HEK293 (cell line): Measurements from ENCODE around the gene MSI2.

Experiments
- CTCF ChIA-PET: fragments of 350-600 bp; formaldehyde crosslinking; extraction: SDS; loops from one replicate; lab custom pipeline; 2021; ENCODE audit warnings: antibody characterized with exemption; lab: Yijun Ruan, JAX
- POLR2A ChIA-PET: fragments of 300-600 bp; formaldehyde crosslinking; extraction: SDS; loops from one replicate; lab custom pipeline; 2020; ENCODE audit warnings: antibody characterized with exemption, inconsistent platforms; lab: Yijun Ruan, JAX
- H3K27ac ChIP-seq: fragments of 200-500 bp; sonication (Bioruptor generic); 2 replicates; pipeline ENCODE4 v1.5.1; 2014; ENCODE audit warnings: low read depth, low read length, control low read depth, inconsistent platforms; ENCODE audit errors: extremely low read depth
- H3K36me3 ChIP-seq, 2 experiments: fragments of 200-500 bp in 1 of 2; sonication (Bioruptor generic) in 1 of 2; 1 replicate in 1 of 2; 2 replicates in 1 of 2; pipeline ENCODE4 v1.5.1; 2014 to 2017; ENCODE audit warnings: inconsistent platforms in 2 of 2, low read length in 2 of 2; ENCODE audit not compliant: control insufficient read depth in 2 of 2, insufficient read depth in 1 of 2
- H3K4me1 ChIP-seq: fragments of 200-500 bp; sonication (Bioruptor generic); 2 replicates; pipeline ENCODE4 v1.5.1; 2014; ENCODE audit warnings: mild to moderate bottlenecking, low read length, inconsistent platforms; ENCODE audit not compliant: control insufficient read depth, insufficient read depth
- H3K4me3 ChIP-seq: 2 replicates; pipeline ENCODE4 v1.5.1; 2011; ENCODE audit warnings: low read depth, mild to moderate bottlenecking, control low read depth, low read length, moderate library complexity
- H3K9me3 ChIP-seq: fragments of 200-500 bp; sonication (Bioruptor generic); 2 replicates; pipeline ENCODE4 v1.5.1; 2014; ENCODE audit warnings: low read depth, low read length, inconsistent platforms; ENCODE audit not compliant: control insufficient read depth, insufficient read depth
- BCL11A ChIP-seq: fragments of 450-650 bp; formaldehyde crosslinking; IDR thresholded peaks from 2 replicates; pipeline ENCODE4 v1.5.1; 2016; ENCODE audit warnings: low read depth, missing biosample characterization, missing genetic modification characterization
- GLIS2 ChIP-seq: fragments of 450-650 bp; formaldehyde crosslinking; IDR thresholded peaks from 2 replicates; pipeline ENCODE4 v1.5.1; 2016; ENCODE audit warnings: missing biosample characterization, missing genetic modification characterization
- RBAK ChIP-seq: fragments of 450-650 bp; formaldehyde crosslinking; IDR thresholded peaks from 2 replicates; pipeline ENCODE4 v1.5.1; 2016; ENCODE audit warnings: missing biosample characterization, missing genetic modification characterization
- YY2 ChIP-seq: fragments of 450-650 bp; formaldehyde crosslinking; IDR thresholded peaks from 2 replicates; pipeline ENCODE4 v1.5.1; 2016; ENCODE audit warnings: missing biosample characterization, missing genetic modification characterization
- ZBTB8A ChIP-seq: fragments of 450-650 bp; formaldehyde crosslinking; IDR thresholded peaks from 2 replicates; pipeline ENCODE4 v1.5.1; 2016; ENCODE audit warnings: missing biosample characterization, missing genetic modification characterization
- ZFHX2 ChIP-seq: fragments of 450-650 bp; formaldehyde crosslinking; conservative IDR thresholded peaks from 2 replicates; pipeline ENCODE4 v1.5.1; 2016; ENCODE audit warnings: missing biosample characterization, missing genetic modification characterization
- ZNF155 ChIP-seq: fragments of 450-650 bp; formaldehyde crosslinking; IDR thresholded peaks from 2 replicates; pipeline ENCODE4 v1.5.1; 2016; ENCODE audit warnings: missing biosample characterization, missing genetic modification characterization
- ZNF157 ChIP-seq: fragments of 450-650 bp; formaldehyde crosslinking; IDR thresholded peaks from 2 replicates; pipeline ENCODE4 v1.5.1; 2016; ENCODE audit warnings: missing biosample characterization, missing genetic modification characterization
- ZNF175 ChIP-seq: fragments of 450-650 bp; formaldehyde crosslinking; IDR thresholded peaks from 2 replicates; pipeline ENCODE4 v1.5.1; 2016; ENCODE audit warnings: missing biosample characterization, missing genetic modification characterization
- ZNF19 ChIP-seq: fragments of 450-650 bp; formaldehyde crosslinking; IDR thresholded peaks from 2 replicates; pipeline ENCODE4; 2016; ENCODE audit warnings: missing biosample characterization, missing genetic modification characterization, low read depth
- ZNF24 ChIP-seq: fragments of 450-650 bp; formaldehyde crosslinking; IDR thresholded peaks from 2 replicates; pipeline ENCODE4 v1.5.1; 2016; ENCODE audit warnings: missing biosample characterization, missing genetic modification characterization
- ZNF248 ChIP-seq: fragments of 450-650 bp; formaldehyde crosslinking; IDR thresholded peaks from 2 replicates; pipeline ENCODE4 v1.5.1; 2017; ENCODE audit warnings: missing biosample characterization, missing genetic modification characterization
- ZNF423 ChIP-seq: fragments of 450-650 bp; formaldehyde crosslinking; IDR thresholded peaks from 2 replicates; pipeline ENCODE4 v1.5.1; 2016; ENCODE audit warnings: missing biosample characterization, missing genetic modification characterization
- ZNF501 ChIP-seq: fragments of 450-650 bp; formaldehyde crosslinking; IDR thresholded peaks from 2 replicates; pipeline ENCODE4 v1.5.1; 2016; ENCODE audit warnings: missing biosample characterization, missing genetic modification characterization
- ZNF596 ChIP-seq: fragments of 450-650 bp; IDR thresholded peaks from 2 replicates; pipeline ENCODE4 v1.5.0; 2018; ENCODE audit warnings: missing biosample characterization, mild to moderate bottlenecking, missing genetic modification characterization, moderate library complexity
- ZNF654 ChIP-seq: fragments of 450-650 bp; formaldehyde crosslinking; IDR thresholded peaks from 2 replicates; pipeline ENCODE4 v1.5.1; 2016; ENCODE audit warnings: low read depth, missing biosample characterization, missing genetic modification characterization
- ZNF658 ChIP-seq: fragments of 450-650 bp; formaldehyde crosslinking; IDR thresholded peaks from 2 replicates; pipeline ENCODE4; 2016; ENCODE audit warnings: missing biosample characterization, missing genetic modification characterization
- ZNF677 ChIP-seq: fragments of 450-650 bp; IDR thresholded peaks from 2 replicates; pipeline ENCODE4 v1.5.0; 2018; ENCODE audit warnings: missing biosample characterization, mild to moderate bottlenecking, missing genetic modification characterization, moderate library complexity
- ZSCAN16 ChIP-seq: fragments of 450-650 bp; formaldehyde crosslinking; IDR thresholded peaks from 2 replicates; pipeline ENCODE4 v1.5.1; 2016; ENCODE audit warnings: missing biosample characterization, missing genetic modification characterization
- ZXDB ChIP-seq: fragments of 450-650 bp; formaldehyde crosslinking; IDR thresholded peaks from 2 replicates; pipeline ENCODE4 v1.5.1; 2016; ENCODE audit warnings: missing biosample characterization, missing genetic modification characterization
- TF ChIP-seq, protein P1 (sequence below): fragments of 450-650 bp; formaldehyde crosslinking; IDR thresholded peaks from 2 replicates; pipeline ENCODE4 v1.5.1; 2016; ENCODE audit warnings: missing biosample characterization, missing genetic modification characterization
- TF ChIP-seq, protein P2 (sequence below): fragments of 450-650 bp; formaldehyde crosslinking; IDR thresholded peaks from 2 replicates; pipeline ENCODE4 v1.5.1; 2016; ENCODE audit warnings: missing biosample characterization, missing genetic modification characterization
- TF ChIP-seq, protein P3 (sequence below): fragments of 450-650 bp; formaldehyde crosslinking; IDR thresholded peaks from 2 replicates; pipeline ENCODE4 v1.5.1; 2016; ENCODE audit warnings: missing biosample characterization, missing genetic modification characterization
- TF ChIP-seq, protein P4 (sequence below): fragments of 450-650 bp; formaldehyde crosslinking; IDR thresholded peaks from 2 replicates; pipeline ENCODE4 v1.5.1; 2016; ENCODE audit warnings: missing biosample characterization, missing genetic modification characterization
- TF ChIP-seq, protein P5 (sequence below): IDR thresholded peaks from 2 replicates; pipeline ENCODE4 v1.6.1; 2011; ENCODE audit warnings: mild to moderate bottlenecking, low read depth, low read length, borderline replicate concordance

Gene MSI2

DNA sequence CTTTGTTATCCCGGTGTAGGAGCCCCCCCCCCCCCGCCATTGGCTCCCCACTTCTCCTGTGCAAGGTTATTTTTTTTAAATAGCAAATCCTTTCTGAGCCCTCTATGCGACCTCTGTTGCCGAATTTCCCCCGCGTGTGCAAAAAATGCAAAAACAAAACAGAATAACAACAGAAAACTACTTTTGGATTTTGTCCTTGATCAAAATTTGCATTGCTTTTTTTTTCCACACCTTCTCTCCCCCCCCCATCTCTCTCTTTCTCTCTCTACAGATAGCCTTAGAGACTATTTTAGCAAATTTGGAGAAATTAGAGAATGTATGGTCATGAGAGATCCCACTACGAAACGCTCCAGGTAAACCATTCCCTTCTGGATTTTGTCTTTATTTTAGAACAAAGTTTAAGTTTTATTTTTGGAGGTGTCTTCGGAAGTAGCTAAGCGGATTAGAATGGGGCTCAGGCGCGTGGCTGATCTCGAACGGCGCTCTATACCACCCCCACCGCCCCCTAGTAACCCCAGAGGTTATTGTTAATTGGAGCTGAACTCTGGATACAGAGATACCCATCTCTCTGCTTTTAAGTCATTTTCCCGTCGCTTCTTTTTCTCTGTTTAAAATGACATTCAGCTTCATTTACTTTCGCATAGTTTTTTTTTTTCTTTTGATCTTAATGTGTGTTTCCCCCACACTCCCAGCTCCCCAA lies 1.0 kb downstream of the MSI2 start (continued):
- TF ChIP-seq ZNF155, result no peak
- TF ChIP-seq ZNF19 (tag by site-specific recombination), result no peak
- 0 out of 2 replicates have a peak, but pooled peaks have one; percentile 7 for TF ChIP-seq GLIS2 (tag by site-specific recombination)
- no peak for TF ChIP-seq RBAK
- TF ChIP-seq ZNF596 (tag by site-specific recombination), result peak; percentile 91
- TF ChIP-seq ZNF677 (tag by site-specific recombination), result no peak
- TF ChIP-seq ZNF658 (tag by site-specific recombination), result no peak

DNA sequence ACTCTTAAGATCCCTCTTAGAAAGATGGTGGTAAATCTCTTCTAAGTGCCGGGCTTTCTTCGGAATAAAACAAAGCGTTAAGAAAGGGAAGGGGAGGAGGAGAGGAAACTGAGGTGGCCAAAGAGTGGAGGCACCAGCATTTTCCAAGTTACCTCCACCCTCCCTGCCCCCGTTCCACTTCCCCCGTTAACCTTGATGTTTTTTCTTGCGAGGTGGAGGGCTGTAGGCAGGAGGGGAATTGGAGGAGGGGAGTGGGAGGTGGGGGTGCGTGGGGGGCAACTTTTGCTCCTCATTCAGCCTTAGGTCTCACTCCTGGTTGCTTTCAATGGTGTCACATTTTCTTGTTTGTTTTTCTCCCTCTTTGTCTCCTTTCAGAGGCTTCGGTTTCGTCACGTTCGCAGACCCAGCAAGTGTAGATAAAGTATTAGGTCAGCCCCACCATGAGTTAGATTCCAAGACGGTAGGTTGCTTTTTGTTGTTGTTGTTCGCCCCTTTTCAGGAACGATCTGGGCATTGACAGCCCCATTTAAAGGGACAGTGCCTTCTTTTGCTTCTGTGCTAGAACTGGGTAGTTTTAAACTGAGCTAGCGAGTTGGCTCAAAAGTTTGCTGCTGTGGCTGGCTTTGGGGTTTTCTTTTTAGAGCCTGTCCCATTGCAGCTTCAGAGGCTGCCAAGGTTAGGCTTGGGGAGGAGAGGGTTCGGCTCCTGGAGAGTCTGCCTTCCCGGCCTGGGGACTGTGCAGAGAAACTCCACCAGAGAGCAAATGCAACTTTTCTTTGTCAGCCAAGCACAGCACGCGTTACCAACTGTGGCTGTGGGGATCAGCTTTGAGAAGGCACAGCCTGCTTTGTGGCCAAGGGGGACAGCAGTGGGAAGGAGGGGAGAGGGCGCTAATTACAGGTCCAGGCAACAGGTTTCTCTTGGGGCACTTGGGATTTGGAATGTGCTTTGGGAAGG lies 1.9 kb downstream of the MSI2 start:
- H3K36me3 ChIP-seq, result peaks cover 22 to 35% of the 10 kb centered on the region in 2 experiments; a peak in 2 of 3 replicates
- peaks cover 11% of the 10 kb centered on the region; the same call in 1 of the 2 replicates for H3K4me1 ChIP-seq
- CTCF ChIA-PET, result interaction anchor here (0.5 to 1.9 kb wide), 5 partner anchors 14 to 1453 kb away, joined by 3 to 19 read pairs (median 3); no protein-coding TSS in a partner anchor
- peak overlapping the region; percentile 71 for H3K4me3 ChIP-seq
- POLR2A ChIA-PET, result interaction anchor here (0.6 to 1.8 kb wide), 4 partner anchors 11 to 825 kb away, joined by 3 to 5 read pairs (median 4); partner anchors contain the start of gene DYNLL2
- peak overlapping the region; percentile 49; the same call in 1 of the 2 replicates for H3K27ac ChIP-seq
- H3K9me3 ChIP-seq, result no peaks in the 10 kb centered on the region
- TF ChIP-seq YY2, result no peak
- no peak for TF ChIP-seq BCL11A
- TF ChIP-seq ZNF501 (tag by site-specific recombination), result no peak
- TF ChIP-seq ZNF157, result no peak
- peak; percentile 86 for TF ChIP-seq ZFHX2 (tag by site-specific recombination)
- TF ChIP-seq, protein P1, sequence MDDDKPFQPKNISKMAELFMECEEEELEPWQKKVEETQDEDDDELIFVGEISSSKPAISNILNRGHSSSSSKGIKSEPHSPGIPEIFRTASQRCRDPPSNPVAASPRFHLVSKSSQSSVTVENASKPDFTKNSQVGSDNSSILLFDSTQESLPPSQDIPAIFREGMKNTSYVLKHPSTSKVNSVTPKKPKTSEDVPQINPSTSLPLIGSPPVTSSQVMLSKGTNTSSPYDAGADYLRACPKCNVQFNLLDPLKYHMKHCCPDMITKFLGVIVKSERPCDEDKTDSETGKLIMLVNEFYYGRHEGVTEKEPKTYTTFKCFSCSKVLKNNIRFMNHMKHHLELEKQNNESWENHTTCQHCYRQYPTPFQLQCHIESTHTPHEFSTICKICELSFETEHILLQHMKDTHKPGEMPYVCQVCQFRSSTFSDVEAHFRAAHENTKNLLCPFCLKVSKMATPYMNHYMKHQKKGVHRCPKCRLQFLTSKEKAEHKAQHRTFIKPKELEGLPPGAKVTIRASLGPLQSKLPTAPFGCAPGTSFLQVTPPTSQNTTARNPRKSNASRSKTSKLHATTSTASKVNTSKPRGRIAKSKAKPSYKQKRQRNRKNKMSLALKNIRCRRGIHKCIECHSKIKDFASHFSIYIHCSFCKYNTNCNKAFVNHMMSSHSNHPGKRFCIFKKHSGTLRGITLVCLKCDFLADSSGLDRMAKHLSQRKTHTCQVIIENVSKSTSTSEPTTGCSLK (tag by site-specific recombination), result no peak
- TF ChIP-seq ZNF175 (tag by site-specific recombination), result no peak
- TF ChIP-seq ZNF654 (tag by site-specific recombination), result no peak
- TF ChIP-seq ZNF24 (tag by site-specific recombination), result no peak
- TF ChIP-seq, protein P2, sequence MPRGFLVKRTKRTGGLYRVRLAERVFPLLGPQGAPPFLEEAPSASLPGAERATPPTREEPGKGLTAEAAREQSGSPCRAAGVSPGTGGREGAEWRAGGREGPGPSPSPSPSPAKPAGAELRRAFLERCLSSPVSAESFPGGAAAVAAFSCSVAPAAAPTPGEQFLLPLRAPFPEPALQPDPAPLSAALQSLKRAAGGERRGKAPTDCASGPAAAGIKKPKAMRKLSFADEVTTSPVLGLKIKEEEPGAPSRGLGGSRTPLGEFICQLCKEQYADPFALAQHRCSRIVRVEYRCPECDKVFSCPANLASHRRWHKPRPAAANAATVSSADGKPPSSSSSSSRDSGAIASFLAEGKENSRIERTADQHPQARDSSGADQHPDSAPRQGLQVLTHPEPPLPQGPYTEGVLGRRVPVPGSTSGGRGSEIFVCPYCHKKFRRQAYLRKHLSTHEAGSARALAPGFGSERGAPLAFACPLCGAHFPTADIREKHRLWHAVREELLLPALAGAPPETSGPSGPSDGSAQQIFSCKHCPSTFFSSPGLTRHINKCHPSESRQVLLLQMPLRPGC (tag by site-specific recombination), result no peak
- TF ChIP-seq ZNF248 (tag by site-specific recombination), result no peak
- TF ChIP-seq ZSCAN16, result no peak
- TF ChIP-seq ZNF423 (tag by site-specific recombination), result no peak
- TF ChIP-seq GLIS2 (tag by site-specific recombination), result no peak
- TF ChIP-seq ZXDB (tag by site-specific recombination), result 0 out of 2 replicates have a peak, but pooled peaks have one; percentile 10
- TF ChIP-seq, protein P3, sequence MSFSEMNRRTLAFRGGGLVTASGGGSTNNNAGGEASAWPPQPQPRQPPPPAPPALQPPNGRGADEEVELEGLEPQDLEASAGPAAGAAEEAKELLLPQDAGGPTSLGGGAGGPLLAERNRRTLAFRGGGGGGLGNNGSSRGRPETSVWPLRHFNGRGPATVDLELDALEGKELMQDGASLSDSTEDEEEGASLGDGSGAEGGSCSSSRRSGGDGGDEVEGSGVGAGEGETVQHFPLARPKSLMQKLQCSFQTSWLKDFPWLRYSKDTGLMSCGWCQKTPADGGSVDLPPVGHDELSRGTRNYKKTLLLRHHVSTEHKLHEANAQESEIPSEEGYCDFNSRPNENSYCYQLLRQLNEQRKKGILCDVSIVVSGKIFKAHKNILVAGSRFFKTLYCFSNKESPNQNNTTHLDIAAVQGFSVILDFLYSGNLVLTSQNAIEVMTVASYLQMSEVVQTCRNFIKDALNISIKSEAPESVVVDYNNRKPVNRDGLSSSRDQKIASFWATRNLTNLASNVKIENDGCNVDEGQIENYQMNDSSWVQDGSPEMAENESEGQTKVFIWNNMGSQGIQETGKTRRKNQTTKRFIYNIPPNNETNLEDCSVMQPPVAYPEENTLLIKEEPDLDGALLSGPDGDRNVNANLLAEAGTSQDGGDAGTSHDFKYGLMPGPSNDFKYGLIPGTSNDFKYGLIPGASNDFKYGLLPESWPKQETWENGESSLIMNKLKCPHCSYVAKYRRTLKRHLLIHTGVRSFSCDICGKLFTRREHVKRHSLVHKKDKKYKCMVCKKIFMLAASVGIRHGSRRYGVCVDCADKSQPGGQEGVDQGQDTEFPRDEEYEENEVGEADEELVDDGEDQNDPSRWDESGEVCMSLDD (tag by site-specific recombination), result no peak
- TF ChIP-seq, protein P4, sequence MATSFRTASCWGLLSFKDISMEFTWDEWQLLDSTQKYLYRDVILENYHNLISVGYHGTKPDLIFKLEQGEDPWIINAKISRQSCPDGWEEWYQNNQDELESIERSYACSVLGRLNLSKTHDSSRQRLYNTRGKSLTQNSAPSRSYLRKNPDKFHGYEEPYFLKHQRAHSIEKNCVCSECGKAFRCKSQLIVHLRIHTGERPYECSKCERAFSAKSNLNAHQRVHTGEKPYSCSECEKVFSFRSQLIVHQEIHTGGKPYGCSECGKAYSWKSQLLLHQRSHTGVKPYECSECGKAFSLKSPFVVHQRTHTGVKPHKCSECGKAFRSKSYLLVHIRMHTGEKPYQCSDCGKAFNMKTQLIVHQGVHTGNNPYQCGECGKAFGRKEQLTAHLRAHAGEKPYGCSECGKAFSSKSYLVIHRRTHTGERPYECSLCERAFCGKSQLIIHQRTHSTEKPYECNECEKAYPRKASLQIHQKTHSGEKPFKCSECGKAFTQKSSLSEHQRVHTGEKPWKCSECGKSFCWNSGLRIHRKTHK (tag by site-specific recombination), result no peak
- peak; percentile 72 for TF ChIP-seq ZBTB8A (tag by site-specific recombination)
- TF ChIP-seq, protein P5, sequence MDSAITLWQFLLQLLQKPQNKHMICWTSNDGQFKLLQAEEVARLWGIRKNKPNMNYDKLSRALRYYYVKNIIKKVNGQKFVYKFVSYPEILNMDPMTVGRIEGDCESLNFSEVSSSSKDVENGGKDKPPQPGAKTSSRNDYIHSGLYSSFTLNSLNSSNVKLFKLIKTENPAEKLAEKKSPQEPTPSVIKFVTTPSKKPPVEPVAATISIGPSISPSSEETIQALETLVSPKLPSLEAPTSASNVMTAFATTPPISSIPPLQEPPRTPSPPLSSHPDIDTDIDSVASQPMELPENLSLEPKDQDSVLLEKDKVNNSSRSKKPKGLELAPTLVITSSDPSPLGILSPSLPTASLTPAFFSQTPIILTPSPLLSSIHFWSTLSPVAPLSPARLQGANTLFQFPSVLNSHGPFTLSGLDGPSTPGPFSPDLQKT, result no peak
